GM13977 (cell line): ENCODE results near the gene AGBL1.

Experiments used
- DNase-seq: peaks from one replicate; pipeline ENCODE4 v3.0.0; 2012; ENCODE audit warnings: low spot score
- CTCF ChIP-seq: IDR thresholded peaks from 2 replicates; pipeline ENCODE4 v1.5.1; 2012; ENCODE audit warnings: mild to moderate bottlenecking, control low read depth; ENCODE audit not compliant: insufficient read depth; ENCODE audit errors: extremely low read depth, missing control alignments
- in situ Hi-C: fragments of 300-500 bp; cut with MboI; formaldehyde crosslinking; loops from one replicate; pipeline ENCODE4 v1.12.0; 2022; ENCODE audit warnings: low sequenced_read_pairs, low pct_unique_long_range_greater_than_20kb, mixed read lengths, inconsistent platforms; ENCODE audit not compliant: unreplicated experiment

The AGBL1 gene

GRCh38 chr15:86165265-86166211 lies 85.9 kb downstream of the AGBL1 start:
- no peak for TF ChIP-seq CTCF
- in situ Hi-C loops, result no loop called here
- no peak for DNase-seq

- in situ Hi-C loops, result no loop called here
- no peak for DNase-seq
- TF ChIP-seq CTCF, result no peak
These were observed 88.2 kb downstream of the AGBL1 start for GRCh38 chr15:86167841-86168240.

DNA sequence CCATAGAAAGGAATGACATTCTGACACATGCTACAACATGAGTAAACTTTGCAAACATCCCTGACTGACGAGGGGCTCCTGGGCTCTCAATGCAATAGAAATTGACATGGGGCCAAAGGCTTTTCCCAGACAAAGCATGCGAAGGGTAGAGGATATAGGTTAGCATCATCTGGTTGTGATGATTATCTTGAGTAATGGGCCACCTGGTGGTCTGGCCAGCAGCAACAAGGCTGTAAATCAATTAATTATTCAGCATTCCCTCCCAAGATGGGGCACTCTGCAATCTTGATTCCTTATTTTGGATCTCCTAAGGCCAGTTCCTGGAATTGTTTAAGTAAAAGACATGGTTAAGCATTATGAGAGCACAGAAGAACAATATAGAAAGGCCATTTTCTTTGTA lies 99.2 kb downstream of the AGBL1 start:
- no peak for DNase-seq
- in situ Hi-C loops, result no loop called here
- peak; percentile 11 for TF ChIP-seq CTCF

GRCh38 chr15:86183596-86184491 lies 104.2 kb downstream of the AGBL1 start:
- no peak for TF ChIP-seq CTCF
- in situ Hi-C loops, result no loop called here
- DNase-seq, result no peak

- DNase-seq, result no peak
- TF ChIP-seq CTCF, result no peak
- in situ Hi-C loops, result no loop called here
These were observed 114.2 kb downstream of the AGBL1 start for GRCh38 chr15:86193716-86194380.

DNA sequence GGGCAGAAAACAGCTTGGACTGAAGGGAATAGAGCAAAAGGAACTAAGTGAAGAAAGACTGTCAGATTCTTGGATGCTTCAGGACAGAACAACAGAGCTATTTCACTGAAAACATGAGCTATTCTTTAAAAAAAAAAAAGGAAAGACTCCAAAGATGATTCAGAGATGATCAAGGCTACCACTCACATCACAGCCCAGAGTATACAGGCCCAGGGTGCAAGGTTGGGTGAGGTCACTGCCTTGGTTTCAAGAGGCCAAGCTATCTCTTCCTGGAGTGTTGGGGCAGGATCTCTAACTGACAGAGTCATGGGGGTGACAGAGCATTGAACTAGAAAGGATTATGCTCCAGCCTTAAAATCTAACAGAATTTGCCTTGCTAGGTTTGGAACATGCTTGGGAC lies 118.1 kb downstream of the AGBL1 start:
- no peak for DNase-seq
- no peak for TF ChIP-seq CTCF
- in situ Hi-C loops, result no loop called here
